Measurements from ENCODE around the gene CYTH4.

The CYTH4 gene

GRCh38 chr22:37333724-37334460 is 51.6 kb downstream of the CYTH4 start:
- no peaks in the 10 kb centered on the region for H3K36me3 ChIP-seq (ENCODE audit: control insufficient read depth, insufficient read depth, low read length)
- no peak overlapping the region for H2BK120ac ChIP-seq (ENCODE audit: low read depth, low read length)
- no peak overlapping the region for H2AK5ac ChIP-seq (ENCODE audit: low read length)
- H3K4me1 ChIP-seq (ENCODE audit: control insufficient read depth, low read depth, low read length): no peaks in the 10 kb centered on the region
- no peak overlapping the region for H4K5ac ChIP-seq (ENCODE audit: low read length)
- DNase-seq: no peak
- no peak overlapping the region for H2BK15ac ChIP-seq (replicated peaks; ENCODE audit: low read depth)
- H3K18ac ChIP-seq (ENCODE audit: low read length): no peak overlapping the region
- peaks cover 14% of the 10 kb centered on the region for H3K27me3 ChIP-seq (ENCODE audit: insufficient read depth, low read length, poor library complexity)
- H3K4ac ChIP-seq (ENCODE audit: low read depth, low read length): no peak overlapping the region
- no peak overlapping the region for H3K56ac ChIP-seq (ENCODE audit: low read length)
- H3K4me2 ChIP-seq (ENCODE audit: low read length): no peak overlapping the region
- H3K4me3 ChIP-seq (ENCODE audit: low read length): no peak overlapping the region
- no peak overlapping the region for H2BK5ac ChIP-seq (ENCODE audit: low read length)
- no peaks in the 10 kb centered on the region for H3K79me1 ChIP-seq (ENCODE audit: low read length)
- no peak overlapping the region for H3K27ac ChIP-seq (ENCODE audit: low read depth, low read length)
- H3K79me2 ChIP-seq (ENCODE audit: control insufficient read depth, insufficient read depth, low read length): no peaks in the 10 kb centered on the region
- no peak overlapping the region for H4K8ac ChIP-seq (ENCODE audit: low read depth, low read length)
- H3K9ac ChIP-seq (ENCODE audit: low read length): no peak overlapping the region
- no peak overlapping the region for H3K23ac ChIP-seq (ENCODE audit: low read length)
- no CpG with 5 or more reads among the region's 11 CpGs for WGBS (ENCODE audit: extremely low coverage, insufficient coverage, low lambda C conversion rate)

- Histone ChIP-seq H3K23ac (ENCODE audit: low read length) (no peak overlapping the region), H3K4me1 (ENCODE audit: control insufficient read depth, low read depth, low read length) (no peaks in the 10 kb centered on the region), H4K8ac (ENCODE audit: low read depth, low read length) (no peak overlapping the region), H3K4ac (ENCODE audit: low read depth, low read length) (no peak overlapping the region), H3K4me2 (ENCODE audit: low read length) (no peak overlapping the region), H2BK5ac (ENCODE audit: low read length) (no peak overlapping the region), H3K79me2 (ENCODE audit: control insufficient read depth, insufficient read depth, low read length) (no peaks in the 10 kb centered on the region), H3K27ac (ENCODE audit: low read depth, low read length) (no peak overlapping the region), H3K36me3 (ENCODE audit: control insufficient read depth, insufficient read depth, low read length) (no peaks in the 10 kb centered on the region), H3K18ac (ENCODE audit: low read length) (no peak overlapping the region), H3K27me3 (ENCODE audit: insufficient read depth, low read length, poor library complexity) (peaks cover 14% of the 10 kb centered on the region), H2BK15ac (replicated peaks; ENCODE audit: low read depth) (no peak overlapping the region), H3K9ac (ENCODE audit: low read length) (no peak overlapping the region), H2BK120ac (ENCODE audit: low read depth, low read length) (no peak overlapping the region), H3K4me3 (ENCODE audit: low read length) (no peak overlapping the region), H3K56ac (ENCODE audit: low read length) (no peak overlapping the region), H4K5ac (ENCODE audit: low read length) (no peak overlapping the region), H2AK5ac (ENCODE audit: low read length) (no peak overlapping the region), H3K79me1 (ENCODE audit: low read length) (no peaks in the 10 kb centered on the region)
- DNase-seq: no peak
- no CpG with 5 or more reads among the region's 42 CpGs for WGBS (ENCODE audit: extremely low coverage, insufficient coverage, low lambda C conversion rate)
These were observed 52.2 kb downstream of the CYTH4 start for GRCh38 chr22:37334461-37334858.

GRCh38 chr22:37334859-37335805 is 52.8 kb downstream of the CYTH4 start:
- Histone ChIP-seq H3K4ac (ENCODE audit: low read depth, low read length) (no peak overlapping the region), H3K4me2 (ENCODE audit: low read length) (peak overlapping the region; percentile 36), H2AK5ac (ENCODE audit: low read length) (no peak overlapping the region), H2BK5ac (ENCODE audit: low read length) (no peak overlapping the region), H3K27me3 (ENCODE audit: insufficient read depth, low read length, poor library complexity) (peaks cover 14% of the 10 kb centered on the region), H3K79me2 (ENCODE audit: control insufficient read depth, insufficient read depth, low read length) (no peaks in the 10 kb centered on the region), H3K18ac (ENCODE audit: low read length) (no peak overlapping the region), H2BK120ac (ENCODE audit: low read depth, low read length) (no peak overlapping the region), H3K56ac (ENCODE audit: low read length) (no peak overlapping the region), H3K4me1 (ENCODE audit: control insufficient read depth, low read depth, low read length) (no peaks in the 10 kb centered on the region), H3K23ac (ENCODE audit: low read length) (no peak overlapping the region), H2BK15ac (replicated peaks; ENCODE audit: low read depth) (no peak overlapping the region), H3K4me3 (ENCODE audit: low read length) (no peak overlapping the region), H3K36me3 (ENCODE audit: control insufficient read depth, insufficient read depth, low read length) (no peaks in the 10 kb centered on the region), H3K27ac (ENCODE audit: low read depth, low read length) (no peak overlapping the region), H4K8ac (ENCODE audit: low read depth, low read length) (no peak overlapping the region), H4K5ac (ENCODE audit: low read length) (no peak overlapping the region), H3K9ac (ENCODE audit: low read length) (no peak overlapping the region), H3K79me1 (ENCODE audit: low read length) (no peaks in the 10 kb centered on the region)
- DNase-seq: peak; percentile 50
- WGBS (ENCODE audit: extremely low coverage, insufficient coverage, low lambda C conversion rate): no CpG with 5 or more reads among the region's 50 CpGs

GRCh38 chr22:37335806-37336199 is 53.5 kb downstream of the CYTH4 start:
- no peaks in the 10 kb centered on the region for H3K4me1 ChIP-seq (ENCODE audit: control insufficient read depth, low read depth, low read length)

GRCh38 chr22:37336579-37336978 is 54.3 kb downstream of the CYTH4 start:
- H3K23ac ChIP-seq (ENCODE audit: low read length): no peak overlapping the region
- no peaks in the 10 kb centered on the region for H3K79me2 ChIP-seq (ENCODE audit: control insufficient read depth, insufficient read depth, low read length)
- no peak for DNase-seq
- no peaks in the 10 kb centered on the region for H3K4me1 ChIP-seq (ENCODE audit: control insufficient read depth, low read depth, low read length)
- no peak overlapping the region for H3K4ac ChIP-seq (ENCODE audit: low read depth, low read length)
- no peak overlapping the region for H3K4me2 ChIP-seq (ENCODE audit: low read length)
- no peaks in the 10 kb centered on the region for H3K79me1 ChIP-seq (ENCODE audit: low read length)
- no peak overlapping the region for H3K4me3 ChIP-seq (ENCODE audit: low read length)
- no peaks in the 10 kb centered on the region for H3K36me3 ChIP-seq (ENCODE audit: control insufficient read depth, insufficient read depth, low read length)
- peaks cover 14% of the 10 kb centered on the region for H3K27me3 ChIP-seq (ENCODE audit: insufficient read depth, low read length, poor library complexity)
- H2BK5ac ChIP-seq (ENCODE audit: low read length): no peak overlapping the region
- no peak overlapping the region for H3K56ac ChIP-seq (ENCODE audit: low read length)
- H3K27ac ChIP-seq (ENCODE audit: low read depth, low read length): no peak overlapping the region
- H3K9ac ChIP-seq (ENCODE audit: low read length): no peak overlapping the region
- no peak overlapping the region for H2BK120ac ChIP-seq (ENCODE audit: low read depth, low read length)
- no peak overlapping the region for H2BK15ac ChIP-seq (replicated peaks; ENCODE audit: low read depth)
- H3K18ac ChIP-seq (ENCODE audit: low read length): no peak overlapping the region
- no peak overlapping the region for H4K8ac ChIP-seq (ENCODE audit: low read depth, low read length)
- no peak overlapping the region for H2AK5ac ChIP-seq (ENCODE audit: low read length)
- H4K5ac ChIP-seq (ENCODE audit: low read length): no peak overlapping the region
- WGBS (ENCODE audit: extremely low coverage, insufficient coverage, low lambda C conversion rate): no CpG with 5 or more reads among the region's 8 CpGs

More at GRCh38 chr22:37335806-37336199, 53.5 kb downstream of the CYTH4 start:
- H3K79me2 ChIP-seq (ENCODE audit: control insufficient read depth, insufficient read depth, low read length): no peaks in the 10 kb centered on the region
- no peak overlapping the region for H2BK15ac ChIP-seq (replicated peaks; ENCODE audit: low read depth)
- DNase-seq: no peak
- no peak overlapping the region for H3K9ac ChIP-seq (ENCODE audit: low read length)
- no peak overlapping the region for H2AK5ac ChIP-seq (ENCODE audit: low read length)
- WGBS (ENCODE audit: extremely low coverage, insufficient coverage, low lambda C conversion rate): no CpG with 5 or more reads among the region's 7 CpGs
- no peaks in the 10 kb centered on the region for H3K79me1 ChIP-seq (ENCODE audit: low read length)
- H3K18ac ChIP-seq (ENCODE audit: low read length): no peak overlapping the region
- no peak overlapping the region for H2BK5ac ChIP-seq (ENCODE audit: low read length)
- no peak overlapping the region for H2BK120ac ChIP-seq (ENCODE audit: low read depth, low read length)
- H3K27me3 ChIP-seq (ENCODE audit: insufficient read depth, low read length, poor library complexity): peaks cover 14% of the 10 kb centered on the region
- no peak overlapping the region for H3K27ac ChIP-seq (ENCODE audit: low read depth, low read length)
- no peak overlapping the region for H4K8ac ChIP-seq (ENCODE audit: low read depth, low read length)
- no peak overlapping the region for H3K23ac ChIP-seq (ENCODE audit: low read length)
- no peak overlapping the region for H3K4me2 ChIP-seq (ENCODE audit: low read length)
- no peak overlapping the region for H4K5ac ChIP-seq (ENCODE audit: low read length)
- H3K56ac ChIP-seq (ENCODE audit: low read length): no peak overlapping the region
- H3K4me3 ChIP-seq (ENCODE audit: low read length): no peak overlapping the region
- no peaks in the 10 kb centered on the region for H3K36me3 ChIP-seq (ENCODE audit: control insufficient read depth, insufficient read depth, low read length)
- no peak overlapping the region for H3K4ac ChIP-seq (ENCODE audit: low read depth, low read length)
